HG03066 (cell line): Measurements from ENCODE around the gene ARHGAP19.
"Not testable (repeated sequence)": the region's sequence is repeated elsewhere in the genome, so short reads cannot be mapped to it uniquely, and the experiment has no call there.

Experiments used
- ATAC-seq: cut with Tn5 transposase; IDR thresholded peaks from one replicate; pipeline ENCODE4 v1.9.1; 2021; ENCODE audit warnings: low read depth; ENCODE audit not compliant: unreplicated experiment

ARHGAP19 gene

GRCh38 chr10:97321804-97322190, 29.4 kb upstream of the ARHGAP19 start:
- no peak for ATAC-seq

DNA sequence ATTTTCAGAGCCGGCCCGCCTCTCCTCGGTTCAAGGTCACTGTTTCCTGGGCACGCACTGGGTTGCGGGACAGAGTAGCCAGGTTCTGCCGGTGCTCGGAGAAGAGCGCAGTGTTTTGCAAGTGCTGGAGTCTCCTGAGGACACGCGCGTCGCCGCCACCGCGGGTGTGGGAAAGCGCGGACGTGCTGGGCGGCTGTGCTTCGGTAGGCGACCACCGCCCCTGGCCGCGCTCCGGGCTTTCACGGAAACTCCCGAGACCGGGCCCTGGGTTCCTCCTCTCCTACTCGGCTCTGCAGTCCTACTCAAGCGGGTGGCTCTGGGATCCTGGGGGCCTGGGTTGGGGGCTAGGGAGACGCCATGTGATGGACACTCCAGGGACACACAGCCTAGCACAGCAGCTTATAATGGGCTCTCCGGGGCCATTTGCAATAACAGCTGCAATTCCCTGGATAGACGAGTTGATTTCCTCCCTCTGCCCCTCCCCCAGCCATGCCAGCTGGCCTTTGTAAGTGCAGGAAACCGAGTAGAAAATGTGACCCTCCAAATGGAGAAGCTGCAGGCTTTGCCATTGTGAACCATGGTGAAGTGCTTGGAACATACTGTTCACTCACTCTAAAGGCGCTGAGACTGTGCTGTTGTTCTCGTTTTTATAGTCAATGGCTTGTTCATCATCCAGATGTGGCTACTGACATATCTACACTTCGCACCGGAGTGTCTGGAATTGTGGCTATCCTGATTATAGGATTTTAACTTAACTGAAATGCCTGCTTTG, 28.8 kb upstream of the ARHGAP19 start:
- no peak for ATAC-seq

DNA sequence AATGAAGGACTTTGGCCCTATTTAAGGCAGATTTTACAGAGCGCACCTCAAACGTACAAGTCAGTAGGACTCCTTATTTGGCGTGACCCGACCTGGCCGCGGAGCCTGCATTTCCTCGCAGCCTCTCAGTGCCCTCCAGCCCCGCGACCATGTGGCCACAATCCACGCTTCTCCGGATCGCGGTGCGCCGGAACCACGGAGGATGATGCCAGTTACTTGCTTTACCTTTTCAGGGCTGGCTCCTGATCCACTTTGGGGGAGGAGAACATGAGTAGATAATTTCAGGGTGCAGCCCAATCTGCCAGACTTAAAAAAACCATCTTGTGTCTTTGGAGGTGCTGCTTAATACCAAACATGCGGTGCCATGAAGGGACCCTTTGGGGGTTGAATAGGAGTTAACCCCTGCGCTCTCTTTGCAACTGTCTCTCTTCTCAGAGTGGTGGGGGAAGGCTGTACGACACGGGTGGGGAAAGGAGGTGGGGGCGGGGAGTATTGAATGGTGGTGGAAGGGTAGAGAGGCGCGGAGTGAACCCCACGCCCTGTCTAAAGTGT, 28.1 kb upstream of the ARHGAP19 start:
- no peak for ATAC-seq

- peak; percentile 31 for ATAC-seq
Observed at GRCh38 chr10:97319671-97320479, 27.4 kb upstream of the ARHGAP19 start.

- peak; percentile 73 for ATAC-seq
Observed at GRCh38 chr10:97318772-97319651, 26.6 kb upstream of the ARHGAP19 start, which contains the start of gene FRAT1. Gene FRAT1, plus strand, starts transcription at chr10:97319271. Its CDS starts 183 bp downstream, at chr10:97319454.

DNA sequence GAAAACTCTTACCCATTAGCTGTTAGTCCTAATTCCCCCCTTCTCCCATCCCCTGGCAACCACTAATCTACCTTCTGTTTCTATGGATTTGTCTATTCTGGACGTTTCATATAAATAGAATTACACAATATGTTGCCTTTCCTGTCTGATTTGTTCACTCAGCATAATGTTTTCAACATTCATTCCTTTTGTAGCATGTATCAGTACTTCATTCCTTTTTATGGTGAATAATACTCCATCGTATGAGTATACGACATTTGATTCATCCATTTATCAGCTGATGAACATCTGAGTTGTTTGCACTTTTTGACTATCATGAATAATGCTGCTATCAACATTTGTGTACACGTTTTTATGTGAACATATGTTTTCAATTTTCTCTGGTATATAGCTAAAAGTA, 22.2 kb upstream of the ARHGAP19 start:
- ATAC-seq, result no peak

- ATAC-seq, result no peak
Observed at GRCh38 chr10:97312897-97313296, 20.5 kb upstream of the ARHGAP19 start.

- ATAC-seq, result no peak
Observed at GRCh38 chr10:97311111-97311626, 18.7 kb upstream of the ARHGAP19 start.

- ATAC-seq, result no peak
Observed at GRCh38 chr10:97307866-97308780, 15.7 kb upstream of the ARHGAP19 start.

GRCh38 chr10:97307441-97307840, 15.0 kb upstream of the ARHGAP19 start:
- ATAC-seq, result no peak

GRCh38 chr10:97302088-97302791, 9.8 kb upstream of the ARHGAP19 start:
- no peak for ATAC-seq

DNA sequence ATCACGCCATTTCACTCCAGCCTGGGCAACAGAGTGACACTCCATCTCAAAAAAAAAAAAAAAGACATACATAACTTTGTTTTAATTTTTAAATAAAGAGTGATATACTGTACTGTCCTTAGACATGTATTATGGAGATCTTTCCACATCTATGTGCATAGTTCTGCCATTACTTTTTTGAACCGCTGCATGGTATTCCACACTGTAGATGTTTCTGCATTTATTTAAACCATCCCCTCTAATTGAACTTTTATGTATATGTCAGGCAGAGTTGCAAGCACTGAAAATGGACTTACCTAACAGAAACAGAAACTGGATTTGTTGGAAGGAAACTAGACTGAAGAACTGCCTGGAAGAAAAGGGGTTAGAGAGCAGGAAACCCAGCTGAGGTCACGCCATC, 8.5 kb upstream of the ARHGAP19 start:
- no peak for ATAC-seq

GRCh38 chr10:97298223-97298571, 5.8 kb upstream of the ARHGAP19 start:
- no peak for ATAC-seq

DNA sequence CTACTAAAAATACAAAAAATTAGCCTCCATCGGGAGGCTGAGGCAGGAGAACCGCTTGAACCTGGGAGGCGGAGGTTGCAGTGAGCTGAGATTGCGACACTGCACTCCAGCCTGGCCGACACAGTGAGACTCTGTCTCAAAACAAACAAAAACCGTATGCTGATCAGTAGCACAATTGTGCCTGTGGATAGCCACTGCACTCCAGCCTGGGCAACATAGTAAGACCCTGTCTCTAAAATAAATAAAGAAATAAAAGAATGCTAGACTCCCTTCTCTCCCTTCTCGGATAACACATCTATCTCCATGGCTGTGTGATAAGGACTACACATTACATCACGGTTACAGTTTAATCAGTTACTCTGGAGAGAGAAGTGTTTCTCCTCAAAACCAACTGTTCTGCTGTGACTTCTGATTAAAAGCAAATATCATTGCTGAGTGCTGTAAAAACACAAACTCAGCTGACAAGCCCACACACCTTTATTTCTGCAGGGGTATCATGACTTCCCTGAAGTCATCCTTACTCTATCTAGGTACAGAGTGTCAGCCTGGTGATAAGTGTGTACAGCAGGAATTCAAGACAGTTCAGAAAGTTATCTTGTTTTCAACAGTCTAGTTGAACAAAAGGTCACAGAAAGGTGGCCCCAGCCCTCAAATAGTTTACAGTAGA, 5.3 kb upstream of the ARHGAP19 start:
- ATAC-seq, result no peak

DNA sequence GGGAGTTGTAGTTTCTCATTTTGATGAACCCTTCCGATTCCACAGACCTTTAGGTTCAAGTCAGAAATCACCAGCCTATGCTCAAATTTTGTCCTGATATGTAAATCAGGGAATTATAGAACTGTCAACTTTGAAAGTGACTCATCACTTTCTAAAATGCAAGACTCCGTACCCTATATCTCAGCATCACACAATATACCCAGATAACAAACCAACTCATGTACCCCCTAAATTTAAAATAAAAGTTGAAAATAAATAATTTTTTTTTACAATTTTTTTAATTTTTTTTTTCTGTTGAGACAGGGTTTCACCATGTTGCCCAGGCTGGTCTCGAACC, 393 bp upstream of the ARHGAP19 start:
- no peak for ATAC-seq

DNA sequence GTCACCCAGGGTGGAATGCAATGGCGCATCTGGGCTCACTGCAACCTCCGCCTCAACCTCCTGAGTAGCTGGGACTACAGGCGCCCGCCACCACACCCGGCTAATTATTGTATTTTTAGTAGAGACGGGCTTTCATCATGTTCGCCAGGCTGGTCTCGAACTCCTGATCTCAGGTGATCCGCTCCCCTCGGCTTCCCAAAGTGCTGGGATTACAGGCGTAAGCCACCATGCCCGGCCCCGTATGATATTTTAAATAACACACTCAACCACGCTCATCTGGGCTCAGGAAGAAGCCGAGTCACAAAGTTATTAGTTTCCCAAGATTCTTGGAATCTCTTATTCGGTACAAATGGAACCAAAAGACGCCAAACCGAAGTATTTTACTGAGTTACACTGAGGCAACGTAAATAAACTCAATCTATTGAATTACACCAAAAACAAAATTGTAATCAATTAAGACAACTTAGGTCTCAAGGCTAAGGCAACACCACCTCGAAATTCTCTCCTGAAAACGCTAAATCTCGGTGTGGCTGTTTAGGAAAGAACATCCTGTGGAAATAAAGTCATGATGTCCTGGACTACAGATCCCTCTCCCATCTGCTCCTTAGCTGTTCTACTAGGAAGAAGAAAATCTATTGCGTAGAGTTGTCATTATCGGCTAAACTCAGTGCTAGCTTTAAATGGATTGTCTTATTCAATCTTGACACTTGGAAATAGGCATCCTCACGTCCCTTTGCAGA, 910 bp downstream of the ARHGAP19 start:
- peak; percentile 8 for ATAC-seq

DNA sequence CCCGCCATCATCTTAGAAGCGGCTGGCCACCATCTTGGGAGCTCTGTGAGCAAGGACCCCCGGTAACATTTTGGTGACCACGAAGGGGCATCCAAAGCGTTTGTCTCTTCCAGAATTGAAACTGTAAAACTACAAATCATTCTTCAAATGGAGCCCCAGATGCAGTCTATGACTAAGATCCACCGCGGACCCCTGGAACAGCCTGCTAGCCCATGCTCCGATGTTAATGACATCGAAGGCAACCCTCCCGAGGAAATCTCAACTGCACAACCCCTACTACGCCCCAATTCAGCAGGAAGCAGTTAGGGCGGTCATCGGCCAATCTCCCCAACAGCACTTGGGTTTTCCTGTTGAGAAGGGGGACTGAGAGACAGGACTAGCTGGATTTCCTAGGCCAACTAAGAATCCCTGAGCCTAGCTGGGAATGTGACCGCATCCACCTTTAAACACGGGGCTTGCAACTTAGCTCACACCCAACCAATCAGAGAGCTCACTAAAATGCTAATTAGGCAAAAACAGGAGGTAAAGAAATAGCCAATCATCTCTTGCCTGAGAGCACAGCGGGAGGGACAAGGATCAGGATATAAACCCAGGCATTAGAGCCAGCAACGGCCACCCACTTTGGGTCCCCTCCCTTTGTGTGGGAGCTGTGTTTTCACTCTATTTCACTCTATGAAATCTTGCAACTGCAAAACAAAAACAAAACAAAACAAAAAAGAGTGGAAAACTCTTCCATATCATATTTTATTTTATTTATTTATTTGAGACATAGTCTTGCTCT, 1.7 kb downstream of the ARHGAP19 start:
- not testable (repeated sequence) for ATAC-seq
